CD4-positive, alpha-beta T cell treated with Interleukin-15 for 1 hour (primary cell): ENCODE measurements around the gene AMIGO2.
"Not testable (repeated sequence)": the region's sequence is repeated elsewhere in the genome, so short reads cannot be mapped to it uniquely, and the experiment has no call there.

Source experiments
- DNase-seq: peaks from one replicate; pipeline ENCODE4 v3.0.0-alpha.2; 2020

The AMIGO2 gene

GRCh38 chr12:47071241-47071852, 8.4 kb downstream of the AMIGO2 start:
- no peak for DNase-seq

- DNase-seq, result no peak
Observed at GRCh38 chr12:47070310-47070709, 9.4 kb downstream of the AMIGO2 start.

GRCh38 chr12:47068539-47068938, 11.2 kb downstream of the AMIGO2 start:
- no peak for DNase-seq

GRCh38 chr12:47067771-47068431, 11.9 kb downstream of the AMIGO2 start:
- DNase-seq, result no peak

- DNase-seq, result no peak
Observed at GRCh38 chr12:47067176-47067575, 12.6 kb downstream of the AMIGO2 start.

- no peak for DNase-seq
Observed at GRCh38 chr12:47066278-47067025, 13.3 kb downstream of the AMIGO2 start.

- no peak for DNase-seq
Observed at GRCh38 chr12:47065546-47065945, 14.2 kb downstream of the AMIGO2 start.

GRCh38 chr12:47058640-47059039, 21.1 kb downstream of the AMIGO2 start:
- not testable (repeated sequence) for DNase-seq

GRCh38 chr12:47056944-47057343, 22.8 kb downstream of the AMIGO2 start:
- DNase-seq, result not testable (repeated sequence)

- DNase-seq, result not testable (repeated sequence)
Observed at GRCh38 chr12:47055856-47056255, 23.9 kb downstream of the AMIGO2 start.

- DNase-seq, result no peak
Observed at GRCh38 chr12:47054659-47055058, 25.1 kb downstream of the AMIGO2 start.

- DNase-seq, result no peak
Observed at GRCh38 chr12:47053961-47054360, 25.8 kb downstream of the AMIGO2 start.

- no peak for DNase-seq
Observed at GRCh38 chr12:47052274-47052673, 27.5 kb downstream of the AMIGO2 start.

- DNase-seq, result not testable (repeated sequence)
Observed at GRCh38 chr12:47051291-47051690, 28.5 kb downstream of the AMIGO2 start.

- DNase-seq, result no peak
Observed at GRCh38 chr12:47048541-47048940, 31.2 kb downstream of the AMIGO2 start.

- no peak for DNase-seq
Observed at GRCh38 chr12:47041327-47041726, 38.4 kb downstream of the AMIGO2 start.

GRCh38 chr12:47039756-47040155, 40.0 kb downstream of the AMIGO2 start:
- DNase-seq, result no peak

- no peak for DNase-seq
Observed at GRCh38 chr12:47039079-47039478, 40.7 kb downstream of the AMIGO2 start.

- no peak for DNase-seq
Observed at GRCh38 chr12:47038270-47038748, 41.5 kb downstream of the AMIGO2 start.

- no peak for DNase-seq
Observed at GRCh38 chr12:47035484-47035883, 44.3 kb downstream of the AMIGO2 start.

- no peak for DNase-seq
Observed at GRCh38 chr12:47034661-47035060, 45.1 kb downstream of the AMIGO2 start.

GRCh38 chr12:47033789-47034555, 45.8 kb downstream of the AMIGO2 start:
- no peak for DNase-seq

GRCh38 chr12:47033081-47033480, 46.7 kb downstream of the AMIGO2 start:
- no peak for DNase-seq
